Ovary (tissue), 9 donors: Measurements from ENCODE around the gene SFI1. TPM values are rescaled to one million over a fixed set of nuclear protein-coding genes. Genes with fewer than 3 reads are reported as not detected.
A peak's percentile ranks its signal among the peaks of the same experiment; 100 is the strongest.
"Not testable (repeated sequence)": the region's sequence is repeated elsewhere in the genome, so short reads cannot be mapped to it uniquely, and the experiment has no call there.

Experiments
- DNase-seq, 5 donors: peaks; one replicate each; pipeline ENCODE4 v3.0.0-alpha.2; 2019 to 2020
- H3K27ac ChIP-seq, 2 donors: fragments of 200-600 bp; one replicate each; pipeline versions ENCODE4 v1.5.1 to v1.8.0; 2019 to 2022
- H3K27me3 ChIP-seq: fragments of 200-600 bp; one replicate; pipeline ENCODE4 v1.8.0; 2022
- H3K36me3 ChIP-seq: fragments of 200-600 bp; sonication (generic); one replicate; pipeline ENCODE4 v1.5.1; 2019
- H3K4me1 ChIP-seq: one replicate; pipeline ENCODE4 v1.8.1; 2013; ENCODE audit warnings: mild to moderate bottlenecking, moderate library complexity; ENCODE audit not compliant: insufficient read depth
- H3K4me3 ChIP-seq: fragments of 200-600 bp; sonication (generic); one replicate; pipeline ENCODE4 v1.5.1; 2017
- H3K9me3 ChIP-seq, 2 donors: fragments of 200-600 bp in 1 of 2; sonication (generic) in 1 of 2; one replicate each; pipeline versions ENCODE4 v1.5.1 to v1.8.1; 2013 to 2019; ENCODE audit warnings: mild to moderate bottlenecking in 1 of 2, moderate library complexity in 1 of 2
- EP300 ChIP-seq: sonication (generic); formaldehyde crosslinking; IDR thresholded peaks from one replicate; pipeline ENCODE4 v1.6.1; 2017; ENCODE audit warnings: antibody characterized with exemption
- POLR2A ChIP-seq: fragments of 450-650 bp; IDR thresholded peaks from one replicate; pipeline ENCODE4 v1.6.1; 2017; ENCODE audit warnings: antibody characterized with exemption, mild to moderate bottlenecking, moderate library complexity
- WGBS, 3 donors: extraction: QIAGEN DNeasy Blood & Tissue Kit in 1 of 3; methylation state at CpG; one replicate each; pipeline versions ENCODE4 v1.1.5 to v1.1.7; 2013 to 2017; 5-methylcytosine and 5-hydroxymethylcytosine counted together
- intact Hi-C, 4 donors: fragments of 100-400 bp; cut with DNase I; formaldehyde crosslinking; loops; one replicate each; pipeline versions ENCODE4 v1.11.0 to v1.15.1; 2022 to 2023
- polyA plus RNA-seq, 2 donors: library from polyadenylated mRNA; stranded (reverse); fragments of 200-250 nt in 1 of 2; fragments of 350-450 nt in 1 of 2; fragmentation: Illumina TruSeq in 1 of 2; extraction: RNeasy Lipid Tissue Mini Kit (QIAGEN cat#74804) in 1 of 2; gene quantifications; one replicate each; pipeline ENCODE4 v1.2.3, GENCODE V29; 2013 to 2014
- total RNA-seq, 7 donors: library from RNA; depleted of rRNA in 2 of 7; stranded (reverse); fragments of >200 nt in 2 of 7; fragmentation: NEBNext Ultra II Directional in 3 of 7; extraction: Animal tissue kit (Norgen Biotek cat#: 25700) in 3 of 7; gene quantifications; one replicate each; pipeline versions ENCODE4 v1.1.0 to v1.2.4, GENCODE V29; 2016 to 2023
- TF ChIP-seq, protein P1 (sequence below), 3 donors: fragments of 450-650 bp in 2 of 3; fragments of 200-600 bp in 1 of 3; IDR thresholded peaks; one replicate each; pipeline versions ENCODE4 v1.5.1 to v1.8.0; 2016 to 2022; ENCODE audit warnings: antibody characterized with exemption in 3 of 3, mild to moderate bottlenecking in 1 of 3
- donor health status: DM: no; HTN: no; CAD: no; lungs with moderate emphysema.
- donor health status: DM: no; HTN: no; CAD: no.
- donor health status: Bipolar disorder and iron deficiency.
- donor health status: DM: yes; HTN: yes; CAD: no.
- donor health status: DM: no; HTN: no; CAD: no.
- donor health status: DM: yes; HTN: yes; CAD: no.

SFI1 gene
- total and polyA plus RNA-seq, 9 donors = 10.8 to 33.9 (median 25.2) TPM

GRCh38 chr22:31540966-31541365, 44.6 kb downstream of the SFI1 start:
- intact Hi-C loops = no loop called here
- no peaks in the 10 kb centered on the region for H3K36me3 ChIP-seq
- 96 to 98% (median 98%) methylated on average over 5 of the region's 5 CpGs for WGBS, 3 donors
- no peaks in the 10 kb centered on the region for H3K9me3 ChIP-seq
- no peak overlapping the region for H3K27ac ChIP-seq
- H3K27me3 ChIP-seq = no peaks in the 10 kb centered on the region
- DNase-seq = no peak
- TF ChIP-seq EP300 (no peak), POLR2A (no peak)
- TF ChIP-seq, protein P1, sequence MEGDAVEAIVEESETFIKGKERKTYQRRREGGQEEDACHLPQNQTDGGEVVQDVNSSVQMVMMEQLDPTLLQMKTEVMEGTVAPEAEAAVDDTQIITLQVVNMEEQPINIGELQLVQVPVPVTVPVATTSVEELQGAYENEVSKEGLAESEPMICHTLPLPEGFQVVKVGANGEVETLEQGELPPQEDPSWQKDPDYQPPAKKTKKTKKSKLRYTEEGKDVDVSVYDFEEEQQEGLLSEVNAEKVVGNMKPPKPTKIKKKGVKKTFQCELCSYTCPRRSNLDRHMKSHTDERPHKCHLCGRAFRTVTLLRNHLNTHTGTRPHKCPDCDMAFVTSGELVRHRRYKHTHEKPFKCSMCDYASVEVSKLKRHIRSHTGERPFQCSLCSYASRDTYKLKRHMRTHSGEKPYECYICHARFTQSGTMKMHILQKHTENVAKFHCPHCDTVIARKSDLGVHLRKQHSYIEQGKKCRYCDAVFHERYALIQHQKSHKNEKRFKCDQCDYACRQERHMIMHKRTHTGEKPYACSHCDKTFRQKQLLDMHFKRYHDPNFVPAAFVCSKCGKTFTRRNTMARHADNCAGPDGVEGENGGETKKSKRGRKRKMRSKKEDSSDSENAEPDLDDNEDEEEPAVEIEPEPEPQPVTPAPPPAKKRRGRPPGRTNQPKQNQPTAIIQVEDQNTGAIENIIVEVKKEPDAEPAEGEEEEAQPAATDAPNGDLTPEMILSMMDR (IDR thresholded peaks at IDR 0.05) = no peak
- H3K4me1 ChIP-seq = no peaks in the 10 kb centered on the region
- H3K4me3 ChIP-seq = no peak overlapping the region

GRCh38 chr22:31544481-31545480, 48.4 kb downstream of the SFI1 start:
- TF ChIP-seq POLR2A (no peak), EP300 (no peak)
- TF ChIP-seq, protein P1 (IDR thresholded peaks at IDR 0.05) = no peak
- WGBS, 3 donors = 82 to 85% (median 84%) methylated on average over 15 of the region's 15 CpGs
- Histone ChIP-seq H3K27ac (no peak overlapping the region), H3K4me1 (no peaks in the 10 kb centered on the region), H3K9me3 (no peaks in the 10 kb centered on the region), H3K36me3 (no peaks in the 10 kb centered on the region), H3K27me3 (no peaks in the 10 kb centered on the region), H3K4me3 (no peak overlapping the region)
- DNase-seq = no peak
- intact Hi-C loops = no loop called here

GRCh38 chr22:31550871-31551370, 54.6 kb downstream of the SFI1 start:
- 80 to 83% (median 83%) methylated on average over 4 of the region's 4 CpGs for WGBS, 3 donors
- DNase-seq = no peak
- H3K4me3 ChIP-seq = no peak overlapping the region
- TF ChIP-seq, protein P1 (IDR thresholded peaks at IDR 0.05) = no peak
- TF ChIP-seq POLR2A (no peak), EP300 (no peak)
- H3K27me3 ChIP-seq = no peaks in the 10 kb centered on the region
- H3K4me1 ChIP-seq = no peaks in the 10 kb centered on the region
- no peaks in the 10 kb centered on the region for H3K36me3 ChIP-seq
- intact Hi-C loops = no loop called here
- no peaks in the 10 kb centered on the region for H3K9me3 ChIP-seq
- no peak overlapping the region for H3K27ac ChIP-seq

GRCh38 chr22:31556627-31557203, 60.4 kb downstream of the SFI1 start:
- intact Hi-C loops = loop anchor here in 3 of 4 donors (5.0 kb wide), 1 partner anchor 76 kb away; no protein-coding TSS in a partner anchor
- 71 to 72% (median 72%) methylated on average over 9 of the region's 9 CpGs for WGBS, 3 donors
- no peaks in the 10 kb centered on the region for H3K9me3 ChIP-seq

GRCh38 chr22:31558546-31558945, 62.2 kb downstream of the SFI1 start:
- H3K9me3 ChIP-seq, H3K4me3 ChIP-seq, H3K4me1 ChIP-seq, H3K27ac ChIP-seq, H3K27me3 ChIP-seq, H3K36me3 ChIP-seq, DNase-seq: not testable (repeated sequence)
- 90 to 93% (median 92%) methylated on average over 9 of the region's 9 CpGs for WGBS, 3 donors
- intact Hi-C loops = loop anchor here in 3 of 4 donors (5.0 kb wide), 1 partner anchor 74 kb away; no protein-coding TSS in a partner anchor

More at GRCh38 chr22:31556627-31557203, 60.4 kb downstream of the SFI1 start:
- Histone ChIP-seq H3K27ac (no peak overlapping the region), H3K36me3 (no peaks in the 10 kb centered on the region), H3K27me3 (no peaks in the 10 kb centered on the region), H3K4me3 (no peak overlapping the region), H3K4me1 (no peaks in the 10 kb centered on the region)
- no peak for TF ChIP-seq EP300
- TF ChIP-seq, protein P1 (IDR thresholded peaks at IDR 0.05) = peak in 2 of 3 donors; percentile 13 to 42
- DNase-seq = no peak
